ENCODE measurements around the gene A3GALT2. TPM values are rescaled to one million over a fixed set of nuclear protein-coding genes. Genes with fewer than 3 reads are reported as not detected.

A3GALT2 gene
- total RNA-seq, 1 donor from 2014 or later, result not detected

DNA sequence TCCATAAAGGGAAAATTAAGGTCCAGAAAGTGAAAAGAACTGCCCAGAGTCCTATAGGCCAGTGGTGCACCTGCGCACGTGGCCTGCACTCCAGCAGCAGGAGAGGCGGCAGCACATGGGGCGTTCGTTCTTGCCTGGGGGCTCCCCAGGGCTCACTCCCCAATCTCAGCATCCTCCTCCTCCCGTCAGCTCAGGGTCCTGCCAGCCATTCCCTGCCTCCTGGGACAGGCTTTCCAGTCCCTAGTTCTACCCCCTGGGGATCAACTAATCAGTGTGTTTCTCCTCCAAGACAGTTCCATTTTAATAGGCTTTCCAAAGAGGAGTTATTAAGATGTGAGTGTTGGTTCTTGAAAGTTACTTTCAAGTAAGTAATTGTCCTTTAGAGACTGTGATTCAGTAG, 1.2 kb upstream of the A3GALT2 start:
- H3K36me3 ChIP-seq (ENCODE audit: control insufficient read depth, insufficient read depth, low read length), result peaks cover 12% of the 10 kb centered on the region
- H3K27me3 ChIP-seq (ENCODE audit: control insufficient read depth, insufficient read depth, low read length), result no peaks in the 10 kb centered on the region
- TF ChIP-seq, protein P1, sequence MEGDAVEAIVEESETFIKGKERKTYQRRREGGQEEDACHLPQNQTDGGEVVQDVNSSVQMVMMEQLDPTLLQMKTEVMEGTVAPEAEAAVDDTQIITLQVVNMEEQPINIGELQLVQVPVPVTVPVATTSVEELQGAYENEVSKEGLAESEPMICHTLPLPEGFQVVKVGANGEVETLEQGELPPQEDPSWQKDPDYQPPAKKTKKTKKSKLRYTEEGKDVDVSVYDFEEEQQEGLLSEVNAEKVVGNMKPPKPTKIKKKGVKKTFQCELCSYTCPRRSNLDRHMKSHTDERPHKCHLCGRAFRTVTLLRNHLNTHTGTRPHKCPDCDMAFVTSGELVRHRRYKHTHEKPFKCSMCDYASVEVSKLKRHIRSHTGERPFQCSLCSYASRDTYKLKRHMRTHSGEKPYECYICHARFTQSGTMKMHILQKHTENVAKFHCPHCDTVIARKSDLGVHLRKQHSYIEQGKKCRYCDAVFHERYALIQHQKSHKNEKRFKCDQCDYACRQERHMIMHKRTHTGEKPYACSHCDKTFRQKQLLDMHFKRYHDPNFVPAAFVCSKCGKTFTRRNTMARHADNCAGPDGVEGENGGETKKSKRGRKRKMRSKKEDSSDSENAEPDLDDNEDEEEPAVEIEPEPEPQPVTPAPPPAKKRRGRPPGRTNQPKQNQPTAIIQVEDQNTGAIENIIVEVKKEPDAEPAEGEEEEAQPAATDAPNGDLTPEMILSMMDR (IDR thresholded peaks at IDR 0.05; ENCODE audit: insufficient read depth, low read length, poor library complexity, severe bottlenecking), result no peak
- DNase-seq (ENCODE audit: low read depth), result no peak
- no peak overlapping the region for H3K4me3 ChIP-seq (ENCODE audit: low read depth, low read length)

DNA sequence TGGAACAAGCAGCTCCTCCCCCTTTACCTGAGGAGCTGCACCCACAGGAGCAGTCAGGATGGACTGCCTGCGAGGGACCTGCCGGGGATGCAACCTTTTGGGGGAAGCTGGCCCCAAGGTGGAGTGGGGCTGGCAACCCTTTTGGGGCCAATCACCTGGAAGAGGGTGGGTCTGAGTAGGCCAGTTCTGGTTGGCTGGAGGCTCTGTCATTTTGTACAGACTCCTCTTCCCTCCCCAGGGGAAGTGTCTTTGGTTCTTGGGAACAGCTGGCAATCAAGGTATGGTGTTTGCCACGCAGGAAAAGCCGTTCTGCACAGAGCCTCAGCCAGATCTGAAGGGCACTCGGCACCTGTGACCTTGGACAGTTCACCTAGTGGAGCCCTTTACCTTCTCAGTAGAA, 280 bp upstream of the A3GALT2 start:
- H3K36me3 ChIP-seq (ENCODE audit: control insufficient read depth, insufficient read depth, low read length), result peaks cover 12% of the 10 kb centered on the region
- no peak overlapping the region for H3K4me3 ChIP-seq (ENCODE audit: low read depth, low read length)
- TF ChIP-seq, protein P1 (IDR thresholded peaks at IDR 0.05; ENCODE audit: insufficient read depth, low read length, poor library complexity, severe bottlenecking), result no peak
- H3K27me3 ChIP-seq (ENCODE audit: control insufficient read depth, insufficient read depth, low read length), result no peaks in the 10 kb centered on the region
- DNase-seq (ENCODE audit: low read depth), result no peak

DNA sequence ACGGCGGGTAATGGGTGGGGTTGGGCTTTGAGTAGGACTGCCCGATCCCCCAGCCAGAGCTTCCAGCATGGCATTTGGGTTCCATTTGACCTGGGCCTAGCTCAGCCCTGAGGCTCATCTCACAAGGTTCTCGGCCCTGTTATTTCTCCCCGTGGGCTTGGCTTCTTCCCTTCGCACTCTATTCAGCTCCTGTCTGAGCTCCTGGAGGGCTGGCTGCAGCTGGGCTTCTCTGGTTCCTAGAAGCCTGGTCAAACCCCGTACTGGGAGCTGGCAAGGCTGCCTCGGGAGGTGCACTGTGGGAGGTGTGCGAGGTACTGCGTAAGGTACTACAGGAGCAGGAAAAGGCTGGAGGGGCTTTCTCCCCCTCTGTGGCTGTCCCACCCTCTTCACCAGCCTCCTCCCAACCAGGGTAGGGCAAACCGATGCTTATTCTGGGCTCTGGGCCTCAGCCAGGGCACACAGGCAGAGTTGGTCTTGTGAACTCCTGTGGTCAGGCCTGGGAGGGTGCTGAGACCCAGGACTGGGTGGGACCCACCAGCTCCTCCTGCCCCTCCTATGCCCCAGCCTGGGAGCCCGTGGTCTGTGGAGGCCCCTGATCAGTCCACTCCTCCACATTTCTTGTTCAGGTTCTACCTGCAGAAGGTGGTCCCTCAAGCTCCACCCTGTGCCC, 814 bp downstream of the A3GALT2 start:
- no peak for DNase-seq (ENCODE audit: low read depth)
- Histone ChIP-seq H3K27me3 (ENCODE audit: control insufficient read depth, insufficient read depth, low read length) (no peaks in the 10 kb centered on the region), H3K4me3 (ENCODE audit: low read depth, low read length) (no peak overlapping the region), H3K36me3 (ENCODE audit: control insufficient read depth, insufficient read depth, low read length) (peaks cover 12% of the 10 kb centered on the region)
- TF ChIP-seq, protein P1 (IDR thresholded peaks at IDR 0.05; ENCODE audit: insufficient read depth, low read length, poor library complexity, severe bottlenecking), result no peak

DNA sequence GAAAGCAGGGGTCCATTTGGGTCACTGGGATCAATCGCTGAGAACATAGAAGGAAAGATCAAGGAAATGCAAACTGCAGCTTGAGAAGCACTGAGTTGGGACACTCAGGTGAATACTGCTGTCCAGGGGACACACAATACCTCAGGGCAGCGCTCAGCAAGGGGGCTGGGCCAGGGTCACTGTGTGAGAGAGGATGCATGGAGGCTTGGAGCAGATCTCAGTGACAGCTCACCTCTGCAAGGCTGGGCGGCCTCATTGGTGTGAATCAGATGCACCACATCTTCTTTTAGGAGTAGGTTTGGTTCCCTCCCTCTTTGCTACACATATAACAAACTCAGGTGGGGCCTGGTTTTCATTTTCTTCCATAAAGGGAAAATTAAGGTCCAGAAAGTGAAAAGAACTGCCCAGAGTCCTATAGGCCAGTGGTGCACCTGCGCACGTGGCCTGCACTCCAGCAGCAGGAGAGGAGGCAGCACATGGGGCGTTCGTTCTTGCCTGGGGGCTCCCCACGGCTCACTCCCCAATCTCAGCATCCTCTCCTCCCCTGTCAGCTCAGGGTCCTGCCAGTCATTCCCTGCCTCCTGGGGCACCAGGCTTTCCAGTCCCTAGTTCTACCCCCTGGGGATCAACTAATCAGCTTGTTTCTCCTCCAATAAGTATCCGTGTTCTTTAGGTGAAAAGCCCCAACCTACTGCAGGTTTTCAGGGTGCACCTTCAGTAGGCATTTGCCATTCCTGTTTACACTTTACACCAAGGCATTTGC, 1.5 kb downstream of the A3GALT2 start:
- DNase-seq (ENCODE audit: low read depth), result no peak
- peaks cover 8% of the 10 kb centered on the region for H3K36me3 ChIP-seq (ENCODE audit: control insufficient read depth, insufficient read depth, low read length)

DNA sequence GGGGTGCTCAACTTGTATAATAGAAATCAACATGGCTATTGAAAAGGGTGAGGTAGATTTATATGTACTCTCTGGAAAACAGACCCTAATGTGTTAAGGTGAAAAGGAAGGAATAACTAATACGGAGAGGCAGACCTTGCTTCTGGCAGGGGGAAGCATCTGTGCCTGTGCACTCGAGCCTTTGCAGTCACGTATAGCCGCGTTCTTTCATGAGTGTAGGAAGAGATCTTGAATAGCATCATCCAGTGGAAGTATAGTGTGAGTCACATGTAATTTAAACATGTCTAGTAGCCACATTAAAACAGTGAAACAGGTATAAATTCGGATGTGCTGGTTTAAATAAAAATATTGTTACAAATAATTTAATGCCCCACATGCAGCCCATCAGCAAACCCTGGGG, 3.0 kb downstream of the A3GALT2 start:
- H3K27me3 ChIP-seq (ENCODE audit: control insufficient read depth, insufficient read depth, low read length), result no peaks in the 10 kb centered on the region
- H3K36me3 ChIP-seq (ENCODE audit: control insufficient read depth, insufficient read depth, low read length), result peaks cover 3% of the 10 kb centered on the region
- TF ChIP-seq, protein P1 (IDR thresholded peaks at IDR 0.05; ENCODE audit: insufficient read depth, low read length, poor library complexity, severe bottlenecking), result no peak
- no peak overlapping the region for H3K4me3 ChIP-seq (ENCODE audit: low read depth, low read length)
- DNase-seq (ENCODE audit: low read depth), result no peak

More for the DNA sequence above, 1.5 kb downstream of the A3GALT2 start:
- Histone ChIP-seq H3K27me3 (ENCODE audit: control insufficient read depth, insufficient read depth, low read length) (no peaks in the 10 kb centered on the region), H3K4me3 (ENCODE audit: low read depth, low read length) (no peak overlapping the region)
- TF ChIP-seq, protein P1 (IDR thresholded peaks at IDR 0.05; ENCODE audit: insufficient read depth, low read length, poor library complexity, severe bottlenecking), result no peak
